GM12878 (cell line): ENCODE measurements around the gene BCLAF1. TPM values are rescaled to one million over a fixed set of nuclear protein-coding genes. Genes with fewer than 3 reads are reported as not detected.
A peak's percentile ranks its signal among the peaks of the same experiment; 100 is the strongest.

ENCODE experiments used
- ATAC-seq: fragments of 200-7000 bp; cut with Tn5 transposase; 3 replicates; pipeline ENCODE4 v1.9.1; 2020; ENCODE audit warnings: mild to moderate bottlenecking, moderate library complexity
- BruUV-seq: library from RNA; stranded (reverse); fragments of 400-500 nt; replicated peaks from 2 replicates; lab custom pipeline; 2021; lab: Mats Ljungman, UMichigan
- CTCF ChIA-PET: fragments of 300-600 bp; sonication (Branson Sonifier 250); formaldehyde crosslinking; extraction: SDS; loops from one replicate; lab custom pipeline; 2021; ENCODE audit warnings: inconsistent platforms; lab: Yijun Ruan, JAX
- POLR2A ChIA-PET: fragments of 350-600 bp; formaldehyde crosslinking; extraction: SDS; loops from one replicate; lab custom pipeline; 2021; ENCODE audit warnings: inconsistent platforms; lab: Charles Lee
- RAD21 ChIA-PET: fragments of 300-600 bp; sonication (Branson Sonifier 250); formaldehyde crosslinking; loops from one replicate; lab custom pipeline; 2023; ENCODE audit warnings: antibody characterized with exemption; ENCODE audit not compliant: unreplicated experiment; lab: Charles Lee
- SMC1A ChIA-PET: fragments of 300-600 bp; sonication (Branson Sonifier 250); formaldehyde crosslinking; loops from one replicate; lab custom pipeline; 2023; ENCODE audit not compliant: unreplicated experiment, uncharacterized antibody; lab: Charles Lee
- DNase-seq: peaks from one replicate; pipeline ENCODE4 v3.0.0-alpha.2; 2011; ENCODE audit warnings: low read depth, low spot score
- FAIRE-seq: peaks from 3 replicates; lab custom pipeline; 2011; peaks lifted over from hg19 to GRCh38; lab: Jason Lieb, UNC
- H2AFZ ChIP-seq: 2 replicates; pipeline ENCODE4 v1.6.0; 2011; ENCODE audit warnings: low read depth, low read length, control low read depth; ENCODE audit not compliant: control insufficient read depth
- H3K27ac ChIP-seq: 2 replicates; pipeline ENCODE4 v1.5.1; 2011; ENCODE audit warnings: control low read depth; ENCODE audit not compliant: control insufficient read depth, insufficient read depth
- H3K27me3 ChIP-seq, 2 experiments: replicated peaks in 1 of 2; 2 replicates each; pipeline versions ENCODE4 v1.6.0 to v1.6.1; 2011; ENCODE audit warnings: low read length in 1 of 2; ENCODE audit not compliant: control insufficient read depth in 2 of 2, insufficient read depth in 2 of 2
- H3K36me3 ChIP-seq, 2 experiments: 2 replicates each; pipeline ENCODE4 v1.5.1; 2011; ENCODE audit warnings: low read length in 1 of 2; ENCODE audit not compliant: control insufficient read depth in 2 of 2, insufficient read depth in 2 of 2
- H3K4me1 ChIP-seq: 2 replicates; pipeline ENCODE4 v1.6.1; 2011; ENCODE audit warnings: mild to moderate bottlenecking, low read length, moderate library complexity, mixed read lengths; ENCODE audit not compliant: control insufficient read depth, insufficient read depth
- H3K4me2 ChIP-seq: 2 replicates; pipeline ENCODE4 v1.6.0; 2011; ENCODE audit warnings: control low read depth; ENCODE audit not compliant: control insufficient read depth, insufficient read depth
- H3K4me3 ChIP-seq: fragments of 200-600 bp; sonication (generic); 2 replicates; pipeline ENCODE4 v1.5.1; 2016
- H3K79me2 ChIP-seq: 2 replicates; pipeline ENCODE4 v1.6.0; 2011; ENCODE audit warnings: low read length; ENCODE audit not compliant: control insufficient read depth, insufficient read depth
- H3K9ac ChIP-seq: 2 replicates; pipeline ENCODE4 v1.8.0; 2011; ENCODE audit warnings: low read length, control low read depth, mixed read lengths; ENCODE audit not compliant: control insufficient read depth, insufficient read depth
- H3K9me3 ChIP-seq: replicated peaks from 3 replicates; pipeline ENCODE4 v1.5.1; 2011; ENCODE audit warnings: mild to moderate bottlenecking, low read length; ENCODE audit not compliant: control insufficient read depth, insufficient read depth
- H4K20me1 ChIP-seq: 2 replicates; pipeline ENCODE4 v1.6.0; 2011; ENCODE audit not compliant: control insufficient read depth, insufficient read depth
- ETV6 ChIP-seq, 2 experiments: fragments of 450-650 bp in 1 of 2; IDR thresholded peaks in 1 of 2; conservative IDR thresholded peaks in 1 of 2; 2 replicates each; pipeline ENCODE4 v1.6.1; 2014; ENCODE audit warnings: antibody characterized with exemption in 1 of 2, borderline replicate concordance in 1 of 2, low read depth in 1 of 2, mild to moderate bottlenecking in 1 of 2, moderate library complexity in 1 of 2
- HDAC6 ChIP-seq: fragments of 200-600 bp; sonication (generic); IDR thresholded peaks from one replicate; pipeline ENCODE4 v1.8.0; 2017; ENCODE audit warnings: antibody characterized with exemption; ENCODE audit not compliant: unreplicated experiment
- NFYA ChIP-seq: IDR thresholded peaks from 2 replicates; pipeline ENCODE4 v1.6.1; 2011; ENCODE audit warnings: low read depth, mild to moderate bottlenecking, low read length, improper control_type of control experiment, borderline replicate concordance
- PAX8 ChIP-seq: fragments of 450-650 bp; IDR thresholded peaks from 2 replicates; pipeline ENCODE4 v1.6.1; 2017; ENCODE audit warnings: mild to moderate bottlenecking, moderate library complexity
- POU2F2 ChIP-seq: IDR thresholded peaks from 3 replicates; pipeline ENCODE4 v1.6.1; 2011; ENCODE audit warnings: low read depth, mild to moderate bottlenecking, low read length, borderline replicate concordance
- WGBS: methylation state at CpG from one replicate; pipeline ENCODE4 v1.1.6; 2016; ENCODE audit warnings: low lambda C conversion rate; ENCODE audit not compliant: insufficient replicate concordance, insufficient coverage; ENCODE audit errors: missing lambda C conversion rate; 5-methylcytosine and 5-hydroxymethylcytosine counted together
- in situ Hi-C: fragments of 300-500 bp; cut with MboI; formaldehyde crosslinking; loops from 9 replicates; pipeline ENCODE4 v1.14.3; 2018; ENCODE audit warnings: mixed read lengths
- intact Hi-C: fragments of 100-400 bp; cut with micrococcal nuclease; formaldehyde crosslinking; loops from one replicate; pipeline ENCODE4 v1.14.2; 2022; ENCODE audit not compliant: unreplicated experiment
- polyA plus RNA-seq, 11 experiments: library from polyadenylated mRNA; depleted of rRNA in 4 of 11; unstranded in 6 of 11; stranded (reverse) in 5 of 11; fragments of >200 nt; fragmentation: Nextera tagmentation in 4 of 11; fragmentation: Illumina TruSeq in 1 of 11; extraction: Ambion mirVana in 4 of 11; extraction: Trizol in 1 of 11; gene quantifications; 1 replicate in 1 of 11; 2 replicates in 10 of 11; pipeline versions ENCODE4 v1.2.1 to v1.2.3, GENCODE V29; 2011 to 2016; ENCODE audit warnings: inconsistent platforms in 2 of 11, missing spikeins in 2 of 11, low read depth in 1 of 11
- total RNA-seq, 4 experiments: library from RNA; depleted of rRNA in 3 of 4; stranded (reverse); fragments of >200 nt in 3 of 4; fragmentation: Illumina TruSeq in 1 of 4; extraction: Trizol in 1 of 4; gene quantifications; 2 replicates each; pipeline versions ENCODE4 v1.2.1 to v1.2.3, GENCODE V29; 2013 to 2021
- TF ChIP-seq, protein P1 (sequence below): IDR thresholded peaks from 2 replicates; pipeline ENCODE4 v1.6.1; 2012; ENCODE audit warnings: mild to moderate bottlenecking, low read depth, low read length
- TF ChIP-seq, protein P2 (sequence below): fragments of 450-650 bp; IDR thresholded peaks from 2 replicates; pipeline ENCODE4 v1.6.1; 2017; ENCODE audit warnings: mild to moderate bottlenecking, moderate library complexity
- TF ChIP-seq, protein P3 (sequence below): IDR thresholded peaks from 2 replicates; pipeline ENCODE4 v1.6.1; 2011; ENCODE audit warnings: low read depth, low read length, improper control_type of control experiment, borderline replicate concordance

The BCLAF1 gene
- total and polyA plus RNA-seq, 10 of the 15 experiments (the other 5 are each of a cell fraction or from before 2014, with no cell fraction given), result 56.0 to 223 (median 114) TPM

DNA sequence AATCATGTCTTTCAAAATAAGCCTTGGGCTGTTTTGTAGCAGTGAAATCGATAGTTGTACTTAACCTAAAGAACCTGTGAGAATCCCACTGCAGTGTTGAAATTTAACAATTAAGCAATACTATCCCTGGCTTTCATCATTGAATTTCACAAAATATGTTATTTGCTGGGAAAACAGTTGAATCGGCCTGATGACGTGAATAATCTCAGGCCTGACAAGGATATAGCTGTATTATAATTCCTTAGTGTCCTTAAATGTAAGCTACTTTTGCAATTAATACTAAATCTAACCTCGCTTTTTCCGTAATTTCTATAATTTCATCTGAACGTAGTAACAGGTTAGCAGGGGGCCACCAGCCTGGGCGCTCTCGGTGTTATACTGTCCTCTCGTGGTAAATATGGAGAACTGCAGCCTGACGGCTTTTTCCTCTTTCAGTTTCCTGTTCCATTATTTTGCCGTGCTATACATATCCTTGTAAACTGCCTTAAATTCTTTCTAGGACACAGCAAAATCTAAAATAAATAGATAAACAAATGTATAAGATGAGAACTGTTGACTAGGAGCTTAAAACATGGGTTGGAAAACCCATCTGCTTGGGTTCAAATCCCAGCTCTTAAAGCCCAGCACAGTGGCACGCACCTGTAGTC, 63.5 kb downstream of the BCLAF1 start:
- peak overlapping the region; percentile 11; the same call in 1 of the 2 replicates for H3K4me2 ChIP-seq
- RAD21 ChIA-PET, result interaction anchor here (0.8 to 2.0 kb wide), 11 partner anchors 64 to 778 kb away, joined by 3 to 18 read pairs (median 5); partner anchors contain the start of gene BCLAF1
- no TSS peak for BruUV-seq
- H3K27me3 ChIP-seq, result no peaks in the 10 kb centered on the region
- peaks cover 0 to 6% of the 10 kb centered on the region in 2 experiments; a peak in 2 of 4 replicates for H3K36me3 ChIP-seq
- POLR2A ChIA-PET, result no interaction called here
- no peaks in the 10 kb centered on the region for H3K79me2 ChIP-seq
- no peaks in the 10 kb centered on the region; the same call in 2 of the 3 replicates for H3K9me3 ChIP-seq
- no peak overlapping the region for H3K9ac ChIP-seq
- intact Hi-C loops, result loop anchor here (1.0 to 5.0 kb wide), 6 partner anchors 184 to 775 kb away; no protein-coding TSS in a partner anchor
- WGBS, result 29% methylated on average over 12 of the region's 12 CpGs
- peak overlapping the region; percentile 22; the same call in 1 of the 2 replicates for H2AFZ ChIP-seq
- H3K27ac ChIP-seq, result no peak overlapping the region
- H3K4me3 ChIP-seq, result no peak overlapping the region
- SMC1A ChIA-PET, result interaction anchor here (0.6 to 2.4 kb wide), 24 partner anchors 9 to 781 kb away, joined by 3 to 25 read pairs (median 4); partner anchors contain the start of genes AHI1 and BCLAF1
- DNase-seq, result no peak
- peak; percentile 47 for FAIRE-seq
- in situ Hi-C loops, result loop anchor here (5.0 to 10.0 kb wide), 3 partner anchors 551 to 774 kb away; no protein-coding TSS in a partner anchor
- CTCF ChIA-PET, result interaction anchor here (0.6 to 3.4 kb wide), 67 partner anchors 9 to 1168 kb away, joined by 3 to 50 read pairs (median 4); partner anchors contain the start of genes BCLAF1, MTFR2 and PDE7B
- peak; percentile 88 for ATAC-seq
- no peaks in the 10 kb centered on the region for H4K20me1 ChIP-seq
- H3K4me1 ChIP-seq, result peaks cover 9% of the 10 kb centered on the region; the same call in 1 of the 2 replicates
- TF ChIP-seq POU2F2 (0 out of 3 replicates have a peak, but pooled peaks have one; percentile 17), PAX8 (no peak), NFYA (no peak), ETV6 (conservative IDR thresholded peaks at IDR 0.05 in 1 of 2, IDR thresholded peaks at IDR 0.05 in 1 of 2; ENCODE audit: borderline replicate concordance in 1 of 2, low read depth in 1 of 2) (peak in 1 of 2 experiments; percentile 78; a peak in 1 of 4 replicates), HDAC6 (no peak)
- TF ChIP-seq, protein P1, sequence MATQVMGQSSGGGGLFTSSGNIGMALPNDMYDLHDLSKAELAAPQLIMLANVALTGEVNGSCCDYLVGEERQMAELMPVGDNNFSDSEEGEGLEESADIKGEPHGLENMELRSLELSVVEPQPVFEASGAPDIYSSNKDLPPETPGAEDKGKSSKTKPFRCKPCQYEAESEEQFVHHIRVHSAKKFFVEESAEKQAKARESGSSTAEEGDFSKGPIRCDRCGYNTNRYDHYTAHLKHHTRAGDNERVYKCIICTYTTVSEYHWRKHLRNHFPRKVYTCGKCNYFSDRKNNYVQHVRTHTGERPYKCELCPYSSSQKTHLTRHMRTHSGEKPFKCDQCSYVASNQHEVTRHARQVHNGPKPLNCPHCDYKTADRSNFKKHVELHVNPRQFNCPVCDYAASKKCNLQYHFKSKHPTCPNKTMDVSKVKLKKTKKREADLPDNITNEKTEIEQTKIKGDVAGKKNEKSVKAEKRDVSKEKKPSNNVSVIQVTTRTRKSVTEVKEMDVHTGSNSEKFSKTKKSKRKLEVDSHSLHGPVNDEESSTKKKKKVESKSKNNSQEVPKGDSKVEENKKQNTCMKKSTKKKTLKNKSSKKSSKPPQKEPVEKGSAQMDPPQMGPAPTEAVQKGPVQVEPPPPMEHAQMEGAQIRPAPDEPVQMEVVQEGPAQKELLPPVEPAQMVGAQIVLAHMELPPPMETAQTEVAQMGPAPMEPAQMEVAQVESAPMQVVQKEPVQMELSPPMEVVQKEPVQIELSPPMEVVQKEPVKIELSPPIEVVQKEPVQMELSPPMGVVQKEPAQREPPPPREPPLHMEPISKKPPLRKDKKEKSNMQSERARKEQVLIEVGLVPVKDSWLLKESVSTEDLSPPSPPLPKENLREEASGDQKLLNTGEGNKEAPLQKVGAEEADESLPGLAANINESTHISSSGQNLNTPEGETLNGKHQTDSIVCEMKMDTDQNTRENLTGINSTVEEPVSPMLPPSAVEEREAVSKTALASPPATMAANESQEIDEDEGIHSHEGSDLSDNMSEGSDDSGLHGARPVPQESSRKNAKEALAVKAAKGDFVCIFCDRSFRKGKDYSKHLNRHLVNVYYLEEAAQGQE, result no peak
- TF ChIP-seq, protein P2, sequence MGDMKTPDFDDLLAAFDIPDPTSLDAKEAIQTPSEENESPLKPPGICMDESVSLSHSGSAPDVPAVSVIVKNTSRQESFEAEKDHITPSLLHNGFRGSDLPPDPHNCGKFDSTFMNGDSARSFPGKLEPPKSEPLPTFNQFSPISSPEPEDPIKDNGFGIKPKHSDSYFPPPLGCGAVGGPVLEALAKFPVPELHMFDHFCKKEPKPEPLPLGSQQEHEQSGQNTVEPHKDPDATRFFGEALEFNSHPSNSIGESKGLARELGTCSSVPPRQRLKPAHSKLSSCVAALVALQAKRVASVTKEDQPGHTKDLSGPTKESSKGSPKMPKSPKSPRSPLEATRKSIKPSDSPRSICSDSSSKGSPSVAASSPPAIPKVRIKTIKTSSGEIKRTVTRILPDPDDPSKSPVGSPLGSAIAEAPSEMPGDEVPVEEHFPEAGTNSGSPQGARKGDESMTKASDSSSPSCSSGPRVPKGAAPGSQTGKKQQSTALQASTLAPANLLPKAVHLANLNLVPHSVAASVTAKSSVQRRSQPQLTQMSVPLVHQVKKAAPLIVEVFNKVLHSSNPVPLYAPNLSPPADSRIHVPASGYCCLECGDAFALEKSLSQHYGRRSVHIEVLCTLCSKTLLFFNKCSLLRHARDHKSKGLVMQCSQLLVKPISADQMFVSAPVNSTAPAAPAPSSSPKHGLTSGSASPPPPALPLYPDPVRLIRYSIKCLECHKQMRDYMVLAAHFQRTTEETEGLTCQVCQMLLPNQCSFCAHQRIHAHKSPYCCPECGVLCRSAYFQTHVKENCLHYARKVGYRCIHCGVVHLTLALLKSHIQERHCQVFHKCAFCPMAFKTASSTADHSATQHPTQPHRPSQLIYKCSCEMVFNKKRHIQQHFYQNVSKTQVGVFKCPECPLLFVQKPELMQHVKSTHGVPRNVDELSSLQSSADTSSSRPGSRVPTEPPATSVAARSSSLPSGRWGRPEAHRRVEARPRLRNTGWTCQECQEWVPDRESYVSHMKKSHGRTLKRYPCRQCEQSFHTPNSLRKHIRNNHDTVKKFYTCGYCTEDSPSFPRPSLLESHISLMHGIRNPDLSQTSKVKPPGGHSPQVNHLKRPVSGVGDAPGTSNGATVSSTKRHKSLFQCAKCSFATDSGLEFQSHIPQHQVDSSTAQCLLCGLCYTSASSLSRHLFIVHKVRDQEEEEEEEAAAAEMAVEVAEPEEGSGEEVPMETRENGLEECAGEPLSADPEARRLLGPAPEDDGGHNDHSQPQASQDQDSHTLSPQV, result 0 out of 2 replicates have a peak, but pooled peaks have one; percentile 34
- TF ChIP-seq, protein P3, sequence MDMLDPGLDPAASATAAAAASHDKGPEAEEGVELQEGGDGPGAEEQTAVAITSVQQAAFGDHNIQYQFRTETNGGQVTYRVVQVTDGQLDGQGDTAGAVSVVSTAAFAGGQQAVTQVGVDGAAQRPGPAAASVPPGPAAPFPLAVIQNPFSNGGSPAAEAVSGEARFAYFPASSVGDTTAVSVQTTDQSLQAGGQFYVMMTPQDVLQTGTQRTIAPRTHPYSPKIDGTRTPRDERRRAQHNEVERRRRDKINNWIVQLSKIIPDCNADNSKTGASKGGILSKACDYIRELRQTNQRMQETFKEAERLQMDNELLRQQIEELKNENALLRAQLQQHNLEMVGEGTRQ, result no peak
